Activated gamma-delta T cell (primary cell): ENCODE measurements around the gene MRPS16.

Source experiments
- DNase-seq: peaks from one replicate; lab custom pipeline; 2025; lab: John Stamatoyannopoulos, UW

The MRPS16 gene

GRCh38 chr10:73239908-73240307 is 12.5 kb downstream of the MRPS16 start:
- DNase-seq: no peak

GRCh38 chr10:73238990-73239566 is 13.4 kb downstream of the MRPS16 start:
- DNase-seq: no peak

DNA sequence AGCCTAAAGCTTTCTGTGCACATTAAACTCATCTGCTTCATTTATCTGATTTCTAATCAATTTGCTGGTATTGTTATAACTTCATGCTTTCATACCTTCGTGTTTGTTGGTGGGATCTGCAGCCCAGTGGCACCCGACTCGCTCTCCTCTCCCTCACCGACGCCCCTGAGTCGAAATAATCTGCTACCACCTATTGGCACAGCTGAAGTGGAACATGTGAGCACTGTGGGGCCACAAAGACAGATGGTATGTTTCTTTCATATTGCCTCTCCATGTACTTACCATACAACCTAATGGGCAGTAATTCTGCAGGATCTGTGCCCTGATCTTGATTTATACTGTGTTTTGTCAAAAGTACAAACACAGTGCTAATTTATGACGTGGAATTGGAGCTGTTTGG is 17.7 kb downstream of the MRPS16 start:
- DNase-seq: no peak

DNA sequence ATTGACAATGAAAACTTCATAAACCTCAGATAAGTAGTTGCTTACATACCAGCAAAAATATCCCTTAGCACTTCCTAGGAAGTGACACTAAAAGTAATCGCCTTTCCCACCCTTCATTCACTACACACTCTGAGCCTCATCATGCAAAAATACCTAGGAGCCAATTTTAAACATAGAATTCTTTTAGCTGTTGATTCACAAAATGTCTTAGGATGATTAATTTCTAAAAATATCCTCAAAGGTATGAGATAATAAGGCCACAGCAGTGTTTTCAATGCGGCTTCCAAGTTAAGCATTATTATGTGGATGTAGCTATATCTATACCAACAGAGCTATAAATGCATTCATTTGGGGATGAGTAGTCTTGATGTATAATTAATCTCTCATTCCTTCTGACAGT is 18.6 kb downstream of the MRPS16 start:
- DNase-seq: no peak

DNA sequence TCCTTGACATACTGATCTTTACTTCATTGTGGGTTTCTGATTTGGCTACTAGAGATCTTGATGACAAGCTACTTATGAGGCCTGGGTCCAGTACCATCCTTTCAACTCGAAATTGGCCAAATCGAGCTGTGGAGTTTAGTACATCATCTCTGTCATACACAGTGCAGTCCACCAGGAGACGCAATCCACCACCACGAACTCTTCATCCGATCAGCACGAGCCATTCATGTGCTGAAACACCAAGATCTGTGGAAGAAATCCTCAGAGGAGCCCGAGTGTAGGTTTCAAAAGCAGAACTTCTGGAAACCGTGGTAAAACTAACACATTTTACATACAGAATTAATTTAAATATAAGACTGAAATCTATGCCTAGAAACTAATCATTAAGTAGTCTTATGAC is 19.6 kb downstream of the MRPS16 start:
- DNase-seq: no peak

DNA sequence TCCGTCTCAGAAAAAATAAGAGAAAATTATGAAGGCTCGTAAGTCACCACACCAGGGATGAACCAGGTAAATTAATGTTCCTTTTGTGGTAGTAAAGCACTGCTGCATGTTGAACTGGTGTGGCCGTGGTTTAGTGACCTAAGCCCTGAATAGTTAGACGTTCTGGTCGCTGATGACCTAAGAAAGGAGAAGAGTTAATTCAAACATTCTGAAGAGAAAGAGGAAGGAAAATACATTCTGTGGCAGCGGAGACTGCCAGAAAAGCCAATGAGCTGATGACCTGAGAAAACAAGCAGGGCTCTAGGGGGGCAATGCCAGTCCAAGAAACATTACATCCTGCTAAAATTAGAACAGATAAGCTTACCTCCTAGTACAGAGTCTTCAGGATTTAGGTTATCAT is 22.9 kb downstream of the MRPS16 start:
- no peak for DNase-seq

DNA sequence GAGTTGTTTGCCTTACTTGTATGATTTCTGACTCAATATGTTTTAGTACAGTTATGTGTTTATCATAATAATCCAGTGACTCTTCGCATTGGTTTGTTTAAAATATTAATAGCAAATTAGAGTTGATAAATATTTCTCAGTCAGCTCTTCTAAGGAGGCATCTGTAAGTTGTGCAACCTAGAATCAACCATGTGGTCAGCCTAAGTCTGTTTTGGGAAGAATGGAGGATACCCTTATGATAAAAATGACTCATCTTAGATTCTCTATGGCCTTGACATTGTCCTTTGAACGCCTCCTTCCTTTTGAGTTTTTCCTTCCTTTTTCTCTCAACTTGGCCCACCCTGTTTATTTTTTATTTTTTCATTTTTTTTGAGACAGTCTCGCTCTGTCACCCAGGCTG is 24.2 kb downstream of the MRPS16 start:
- DNase-seq: no peak

- DNase-seq: no peak
Observed at GRCh38 chr10:73226663-73227062, 25.8 kb downstream of the MRPS16 start.

GRCh38 chr10:73225518-73225917 is 26.9 kb downstream of the MRPS16 start:
- DNase-seq: no peak

DNA sequence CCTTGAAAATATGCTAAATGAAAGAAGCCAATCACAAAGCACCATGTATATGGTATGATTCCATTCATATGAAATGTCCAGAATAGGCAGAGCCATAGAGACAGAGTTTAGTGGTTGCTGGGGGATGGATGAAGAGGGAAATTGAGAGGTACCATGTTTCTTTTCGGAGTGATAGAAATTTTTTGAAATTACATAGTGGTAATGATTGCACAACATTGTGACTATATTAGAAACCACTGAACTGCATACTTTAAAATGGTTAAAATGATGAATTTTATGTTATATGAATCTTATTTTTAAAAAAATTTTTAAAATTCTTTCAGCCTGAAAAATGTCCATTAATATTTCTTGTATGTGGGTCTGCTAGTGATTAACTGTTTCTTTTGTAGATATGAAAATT is 31.5 kb downstream of the MRPS16 start:
- DNase-seq: no peak

- DNase-seq: no peak
Observed at GRCh38 chr10:73219384-73219783, 33.1 kb downstream of the MRPS16 start.

- no peak for DNase-seq
Observed at GRCh38 chr10:73218431-73219191, 33.8 kb downstream of the MRPS16 start.

DNA sequence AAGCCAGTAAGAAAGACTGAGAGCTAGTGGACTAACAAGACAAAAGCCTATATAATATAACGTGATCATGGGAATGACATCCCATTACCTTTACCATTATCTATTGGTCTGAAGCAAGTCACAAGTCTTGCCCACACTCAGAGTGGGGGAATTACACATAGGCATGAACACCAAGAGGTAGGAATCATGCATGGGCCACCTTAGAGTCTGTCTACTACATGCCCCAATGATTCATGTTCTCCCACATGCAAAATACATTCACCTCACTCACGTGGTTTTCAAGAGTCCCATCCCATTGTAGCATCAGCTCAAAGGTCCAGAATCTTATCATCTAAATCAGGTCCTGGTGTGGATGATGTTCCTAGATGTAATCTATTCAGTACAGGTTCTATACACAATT is 34.8 kb downstream of the MRPS16 start:
- no peak for DNase-seq

DNA sequence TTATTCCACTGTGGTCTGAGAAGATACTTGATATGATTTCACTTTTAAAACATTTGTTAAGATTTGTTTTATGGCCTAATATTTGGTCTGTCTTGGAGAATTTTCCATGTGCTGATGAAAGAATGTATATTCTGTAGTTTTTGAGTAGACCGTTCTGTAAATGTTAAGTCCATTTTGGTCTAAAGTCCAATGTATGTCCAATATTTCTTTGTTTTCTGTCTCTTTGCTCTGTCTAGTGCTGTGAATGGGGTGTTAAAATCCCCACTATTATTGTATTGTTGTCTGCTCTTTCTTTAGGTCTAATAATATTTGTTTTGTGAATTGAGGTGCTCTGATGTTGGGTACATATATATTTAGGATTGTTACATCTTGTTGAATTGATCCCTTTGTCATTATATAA is 36.7 kb downstream of the MRPS16 start:
- no peak for DNase-seq

GRCh38 chr10:73211106-73211811 is 41.2 kb downstream of the MRPS16 start:
- no peak for DNase-seq

DNA sequence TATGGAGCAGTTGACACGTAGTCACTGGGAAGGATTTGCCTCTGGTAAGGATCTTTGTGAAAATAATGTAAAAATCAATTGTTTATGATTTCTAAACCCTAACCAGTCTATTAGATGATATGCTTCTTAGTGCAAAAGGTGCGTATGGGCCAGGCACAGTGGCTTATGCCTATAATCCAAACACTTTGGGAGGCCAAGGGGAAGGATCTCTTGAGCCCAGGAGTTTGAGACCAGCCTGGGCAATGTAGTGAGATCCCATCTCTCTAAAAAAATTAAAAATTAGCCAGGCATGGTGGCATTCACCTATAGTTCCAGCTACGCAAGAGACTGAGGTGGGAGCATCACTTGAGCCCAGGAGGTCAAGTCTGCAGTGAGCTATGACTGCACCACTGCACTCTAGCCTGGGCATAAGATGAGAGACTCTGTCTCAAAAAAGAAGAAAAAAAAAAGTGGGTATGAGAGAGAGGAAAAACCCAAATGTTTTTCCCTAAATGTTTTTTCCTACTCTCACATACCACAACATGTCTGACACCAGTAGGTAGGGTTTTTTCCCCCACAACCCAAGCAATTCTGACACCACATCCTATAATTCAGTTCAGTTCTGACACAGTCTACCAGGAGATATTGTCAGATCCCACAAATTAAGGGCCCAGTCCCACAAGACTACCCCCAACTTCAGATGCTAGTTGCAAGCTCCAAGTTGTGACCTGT is 41.9 kb downstream of the MRPS16 start:
- no peak for DNase-seq

DNA sequence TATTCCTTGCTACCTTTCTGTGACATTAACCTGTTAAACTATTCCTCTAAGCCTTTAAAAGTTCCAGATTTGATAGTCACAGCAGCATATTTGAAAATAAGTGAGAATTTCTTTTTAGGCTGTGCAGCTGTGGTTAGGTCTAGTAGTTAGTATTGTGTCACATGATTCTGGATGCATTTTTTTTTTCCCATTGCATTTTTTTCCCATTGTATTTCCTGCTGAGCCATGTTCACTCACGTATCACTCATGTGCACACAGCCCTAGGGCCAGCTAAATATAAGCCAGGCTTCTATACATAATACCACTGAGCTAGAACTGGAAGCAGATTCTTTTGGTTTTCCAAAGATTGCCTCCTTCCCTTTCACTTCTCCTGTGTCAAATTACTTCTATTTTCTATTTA is 42.7 kb downstream of the MRPS16 start:
- no peak for DNase-seq

GRCh38 chr10:73207883-73208282 is 44.6 kb downstream of the MRPS16 start:
- no peak for DNase-seq

DNA sequence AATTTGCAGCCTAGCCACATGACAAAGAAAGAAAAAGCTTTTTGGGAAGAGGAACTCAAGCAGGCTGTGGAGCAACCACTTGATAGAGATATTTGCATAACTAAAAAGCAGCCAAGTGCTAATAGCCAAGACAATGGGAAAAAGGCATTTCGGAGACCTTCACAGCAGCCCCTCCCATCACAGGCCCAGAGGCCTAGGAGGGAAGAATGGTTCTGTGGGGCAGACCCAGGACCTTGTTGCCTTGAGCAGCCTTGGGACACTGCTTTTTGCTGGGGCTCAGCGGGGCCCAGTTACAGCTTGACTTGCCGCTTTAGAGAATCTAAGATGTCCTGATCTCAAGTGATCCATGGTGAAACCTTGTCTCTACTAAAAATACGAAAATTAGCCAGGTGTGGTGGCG is 46.1 kb downstream of the MRPS16 start:
- DNase-seq: no peak

DNA sequence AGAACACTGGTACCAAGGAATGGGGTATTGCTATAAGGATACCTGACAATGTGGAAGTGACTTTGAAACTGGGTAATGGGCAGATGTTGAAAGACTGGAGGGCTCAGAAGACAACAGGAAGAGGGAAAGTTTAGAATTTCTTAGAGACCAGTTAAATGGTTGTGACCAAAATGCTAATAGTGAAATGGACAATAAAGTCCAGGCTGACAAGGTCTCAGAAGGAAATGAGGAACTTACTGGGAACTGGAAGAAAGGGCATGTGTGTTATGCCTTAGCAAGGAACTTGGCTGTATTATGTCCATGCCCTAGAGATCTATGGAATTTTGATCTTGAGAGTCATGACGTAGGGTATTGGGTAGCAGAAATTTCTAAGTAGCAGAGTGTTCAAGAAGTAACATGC is 46.6 kb downstream of the MRPS16 start:
- no peak for DNase-seq

- no peak for DNase-seq
Observed at GRCh38 chr10:73205081-73205480, 47.4 kb downstream of the MRPS16 start.
